ENCODE measurements around the gene GNB1L.

GRCh38 chr22:19903513-19903912 lies 48.8 kb upstream of the GNB1L start:
- TF ChIP-seq POLR2A (IDR thresholded peaks at IDR 0.05): no peak
- no peak for TF ChIP-seq CTCF (IDR thresholded peaks at IDR 0.05)
- TF ChIP-seq POLR2AphosphoS5 (IDR thresholded peaks at IDR 0.05): no peak

All from gastroesophageal sphincter (tissue), 3 donors.